Measurements from ENCODE around the gene MAB21L2. TPM values are rescaled to one million over a fixed set of nuclear protein-coding genes. Genes with fewer than 3 reads are reported as not detected.
"Not testable (repeated sequence)": the region's sequence is repeated elsewhere in the genome, so short reads cannot be mapped to it uniquely, and the experiment has no call there.

The MAB21L2 gene
- total RNA-seq, 1 experiment from 2014 or later: not detected

DNA sequence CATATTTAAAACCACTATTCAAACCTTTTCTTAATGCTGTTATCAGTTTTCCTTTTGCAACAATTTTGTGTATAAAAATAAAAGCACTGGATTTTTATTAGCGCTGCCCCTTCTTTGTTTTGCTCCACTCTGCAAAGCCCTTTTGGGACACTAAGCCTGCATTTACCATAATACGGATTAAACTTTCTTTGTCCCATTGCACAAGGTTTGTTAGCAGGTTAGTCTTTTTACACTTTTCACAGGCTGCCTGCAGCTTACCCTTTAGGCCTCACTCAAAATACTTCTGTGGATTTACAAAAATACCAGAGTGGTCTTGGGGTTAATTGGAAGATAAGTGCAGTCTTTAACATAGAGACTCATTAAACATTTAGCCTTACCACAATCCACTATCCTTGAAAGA, 35.7 kb upstream of the MAB21L2 start (continued):
- TF ChIP-seq ELF1 (IDR thresholded peaks at IDR 0.05; ENCODE audit: borderline replicate concordance, low read depth) (no peak), CTCF (IDR thresholded peaks at IDR 0.05 in 2 of 3, conservative IDR thresholded peaks at IDR 0.05 in 1 of 3; ENCODE audit: borderline replicate concordance in 1 of 3, insufficient read depth in 1 of 3, low read depth in 2 of 3, low read length in 2 of 3) (no peak)

- intact Hi-C loops (cut with micrococcal nuclease): no loop called here
- ATAC-seq: no peak
- no peak overlapping the region for H3K27ac ChIP-seq (ENCODE audit: low read depth, low read length)
These were observed 34.7 kb upstream of the MAB21L2 start for GRCh38 chr4:150547154-150547838.

GRCh38 chr4:150557811-150558210, 24.1 kb upstream of the MAB21L2 start:
- H3K4me3 ChIP-seq (replicated peaks in 1 of 2; ENCODE audit: low read depth in 1 of 2, low read length in 2 of 2); H3K27ac ChIP-seq (ENCODE audit: low read depth, low read length); H3K9ac ChIP-seq (ENCODE audit: low read length); H3K27me3 ChIP-seq (ENCODE audit: insufficient read depth, low read length); H3K4me2 ChIP-seq (ENCODE audit: low read length); DNase-seq (ENCODE audit: low read depth, low spot score); H4K20me1 ChIP-seq (ENCODE audit: insufficient read depth); RAD21 ChIA-PET (ENCODE audit: low non-redundant PET in 1 of 2, low total read pairs in 2 of 2, uncharacterized antibody in 2 of 2, unreplicated experiment in 2 of 2); POLR2A ChIA-PET; H3K9me3 ChIP-seq (ENCODE audit: control insufficient read depth in 1 of 2, insufficient read depth in 1 of 2, low read depth in 1 of 2, low read length in 2 of 2); H3K9me2 ChIP-seq (ENCODE audit: insufficient read depth); BruUV-seq (replicated peaks); H3K4me1 ChIP-seq (ENCODE audit: control insufficient read depth in 1 of 2, insufficient read depth in 2 of 2, low read length in 2 of 2); H3K79me2 ChIP-seq (ENCODE audit: insufficient read depth, low read length); CTCF ChIA-PET; H3K36me3 ChIP-seq (ENCODE audit: control insufficient read depth in 1 of 2, insufficient read depth in 2 of 2, low read length in 2 of 2); intact Hi-C loops (cut with micrococcal nuclease); ATAC-seq; H2AFZ ChIP-seq (ENCODE audit: low read depth, low read length, poor library complexity, severe bottlenecking): not testable (repeated sequence)

More at GRCh38 chr4:150547154-150547838, 34.7 kb upstream of the MAB21L2 start:
- POLR2A ChIA-PET: no interaction called here
- H3K36me3 ChIP-seq (ENCODE audit: control insufficient read depth in 1 of 2, insufficient read depth in 2 of 2, low read length in 2 of 2): no peaks in the 10 kb centered on the region
- no peaks in the 10 kb centered on the region for H3K79me2 ChIP-seq (ENCODE audit: insufficient read depth, low read length)
- BruUV-seq (replicated peaks): no TSS peak
- no peaks in the 10 kb centered on the region for H3K4me1 ChIP-seq (ENCODE audit: control insufficient read depth in 1 of 2, insufficient read depth in 2 of 2, low read length in 2 of 2)
- no peaks in the 10 kb centered on the region for H3K9me3 ChIP-seq (ENCODE audit: control insufficient read depth in 1 of 2, insufficient read depth in 1 of 2, low read depth in 1 of 2, low read length in 2 of 2)
- RAD21 ChIA-PET (ENCODE audit: low non-redundant PET in 1 of 2, low total read pairs in 2 of 2, uncharacterized antibody in 2 of 2, unreplicated experiment in 2 of 2): no interaction called here
- DNase-seq (ENCODE audit: low read depth, low spot score): no peak
- TF ChIP-seq EZH2phosphoT487 (IDR thresholded peaks at IDR 0.05; ENCODE audit: borderline replicate concordance): no peak
- no peak for TF ChIP-seq CTCF (IDR thresholded peaks at IDR 0.05 in 2 of 3, conservative IDR thresholded peaks at IDR 0.05 in 1 of 3; ENCODE audit: borderline replicate concordance in 1 of 3, insufficient read depth in 1 of 3, low read depth in 2 of 3, low read length in 2 of 3)
- no peak for TF ChIP-seq YY1 (IDR thresholded peaks at IDR 0.05; ENCODE audit: extremely low read depth, insufficient replicate concordance, low read depth, low read length)
- no peak for TF ChIP-seq CEBPB (IDR thresholded peaks at IDR 0.05; ENCODE audit: low read depth)
- no peak for TF ChIP-seq SRF (IDR thresholded peaks at IDR 0.05; ENCODE audit: low read depth)
- TF ChIP-seq EZH2 (IDR thresholded peaks at IDR 0.05): no peak
- no peak for TF ChIP-seq ZNF274 (IDR thresholded peaks at IDR 0.05; ENCODE audit: low read depth, low read length)
- no peak overlapping the region for H3K4me3 ChIP-seq (replicated peaks in 1 of 2; ENCODE audit: low read depth in 1 of 2, low read length in 2 of 2)
- H3K9me2 ChIP-seq (ENCODE audit: insufficient read depth): no peaks in the 10 kb centered on the region
- no peak overlapping the region for H2AFZ ChIP-seq (ENCODE audit: low read depth, low read length, poor library complexity, severe bottlenecking)
- CTCF ChIA-PET: no interaction called here
- no peak overlapping the region for H3K9ac ChIP-seq (ENCODE audit: low read length)
- H3K4me2 ChIP-seq (ENCODE audit: low read length): no peak overlapping the region
- no peaks in the 10 kb centered on the region for H4K20me1 ChIP-seq (ENCODE audit: insufficient read depth)
- no peaks in the 10 kb centered on the region for H3K27me3 ChIP-seq (ENCODE audit: insufficient read depth, low read length)
